Measurements from ENCODE around the gene TMCO2.
"Not testable (repeated sequence)": the region's sequence is repeated elsewhere in the genome, so short reads cannot be mapped to it uniquely, and the experiment has no call there.

Gene TMCO2

GRCh38 chr1:40247655-40248054, at the start of gene TMCO2:
Gene TMCO2 (plus strand): TSS chr1:40247937. CDS start chr1:40247994, 57 bp downstream.
- DNase-seq, result no peak

DNA sequence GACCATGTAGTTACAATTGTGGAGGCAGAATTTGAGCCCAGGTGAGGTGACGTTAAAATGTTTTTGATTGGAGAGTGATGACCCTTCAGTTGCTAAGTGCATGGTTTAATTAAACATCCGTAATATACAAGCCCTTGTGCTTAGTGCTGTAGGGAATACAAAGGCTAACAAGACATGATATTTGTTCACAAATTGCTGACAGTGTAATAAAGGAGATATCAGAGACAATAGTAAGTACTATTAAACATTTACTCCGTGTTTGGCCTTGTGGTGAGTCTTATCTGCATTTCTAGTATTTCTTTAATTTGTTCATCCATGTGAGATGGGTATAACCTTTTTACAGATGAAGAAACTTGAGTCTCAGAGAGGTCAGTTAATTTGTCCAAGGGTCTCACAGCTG, 48.6 kb upstream of the TMCO2 start:
- DNase-seq, result peak in 1 of 2 experiments; percentile 20

DNA sequence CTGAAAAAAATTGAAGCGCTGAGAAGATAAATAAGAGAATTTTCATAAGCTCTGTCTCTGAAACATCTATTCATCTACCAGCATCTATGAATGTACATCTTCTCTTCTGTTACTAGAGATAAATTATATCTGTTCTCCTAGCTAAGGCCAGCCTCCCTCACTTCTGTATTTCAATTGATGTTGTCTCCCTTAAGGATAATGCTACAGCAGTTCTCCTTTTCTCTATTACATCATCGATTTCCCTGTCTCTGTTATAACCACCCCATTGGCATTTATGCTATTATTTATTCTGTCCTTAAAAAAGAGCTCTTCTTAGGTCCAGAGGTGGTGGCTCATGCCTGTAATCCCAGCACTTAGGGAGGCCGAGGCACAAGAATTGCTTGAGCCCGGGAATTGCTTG, 42.9 kb upstream of the TMCO2 start:
- DNase-seq, result no peak

DNA sequence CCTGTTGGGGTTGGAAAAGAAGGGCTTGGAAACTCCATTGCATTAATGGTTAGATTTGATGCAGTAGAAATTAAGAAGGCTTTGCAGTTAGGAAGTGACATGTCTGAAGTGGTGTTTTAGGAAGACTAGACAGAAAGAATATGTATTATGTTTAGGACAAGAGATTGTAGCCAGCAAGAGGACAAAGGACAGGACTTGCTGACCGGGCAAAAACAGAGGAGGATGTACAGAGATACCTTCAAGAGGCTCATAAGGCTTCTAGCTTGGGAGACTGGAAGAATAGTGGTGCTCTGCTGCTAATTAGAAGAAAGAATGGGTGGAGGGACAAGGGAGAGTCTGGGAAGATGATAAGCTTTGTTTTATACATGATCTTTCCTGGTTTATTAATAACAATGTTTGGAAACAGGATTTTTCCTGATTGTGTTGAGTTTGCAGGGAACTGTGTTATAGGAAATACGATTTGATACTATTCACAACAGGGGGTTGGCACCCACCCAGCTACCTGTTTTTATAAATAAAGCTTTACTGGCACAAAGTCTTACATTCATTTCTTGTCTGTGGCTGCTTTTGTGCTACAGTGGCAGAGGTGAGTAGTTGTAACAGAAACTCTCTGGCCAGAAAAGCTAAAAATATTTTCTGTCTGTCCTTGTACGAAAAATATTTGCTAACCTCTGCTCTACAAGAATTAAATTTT, 37.1 kb upstream of the TMCO2 start:
- no peak for DNase-seq

DNA sequence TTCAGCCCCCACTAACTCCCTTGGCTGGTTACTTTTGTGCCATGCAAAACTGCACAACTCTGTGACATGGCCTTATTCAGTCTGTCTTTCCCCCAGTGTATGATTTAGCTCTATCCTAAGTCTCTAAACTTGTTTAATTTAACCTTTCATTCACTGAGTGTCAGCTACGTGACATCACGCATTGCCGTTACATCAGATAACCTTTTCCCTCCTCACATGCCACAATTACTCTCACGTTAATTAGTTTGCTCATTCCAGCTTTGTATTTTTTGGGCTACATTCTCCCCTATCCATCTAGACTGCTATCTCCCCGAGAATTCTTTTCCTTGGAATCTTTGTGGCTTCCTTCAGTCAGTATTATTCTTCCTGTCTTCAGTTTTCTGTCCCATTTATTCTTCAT, 29.4 kb upstream of the TMCO2 start:
- DNase-seq, result no peak

DNA sequence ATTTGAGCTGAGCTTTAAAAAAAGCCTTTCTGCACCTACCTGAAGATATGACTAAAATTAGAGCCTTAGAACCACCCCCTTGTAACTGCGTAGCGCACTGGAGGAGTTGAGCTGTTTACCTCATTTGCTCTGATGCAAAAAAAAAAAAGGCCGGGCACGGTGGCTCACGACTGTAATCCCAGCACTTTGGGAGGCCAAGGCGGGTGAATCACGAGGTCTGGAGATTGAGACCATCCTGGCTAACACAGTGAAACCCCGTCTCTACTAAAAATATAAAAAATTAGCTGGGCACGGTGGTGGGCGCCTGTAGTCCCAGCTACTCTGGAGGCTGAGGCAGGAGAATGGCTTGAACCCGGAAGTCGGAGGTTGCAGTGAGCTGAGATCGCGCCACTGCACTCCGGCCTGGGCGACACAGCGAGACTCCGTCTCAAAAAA, 26.2 kb upstream of the TMCO2 start:
- not testable (repeated sequence) for DNase-seq

- no peak for DNase-seq
These were observed 25.6 kb upstream of the TMCO2 start for GRCh38 chr1:40221977-40222772.

- DNase-seq, result no peak
These were observed 23.7 kb upstream of the TMCO2 start for GRCh38 chr1:40224040-40224439.

DNA sequence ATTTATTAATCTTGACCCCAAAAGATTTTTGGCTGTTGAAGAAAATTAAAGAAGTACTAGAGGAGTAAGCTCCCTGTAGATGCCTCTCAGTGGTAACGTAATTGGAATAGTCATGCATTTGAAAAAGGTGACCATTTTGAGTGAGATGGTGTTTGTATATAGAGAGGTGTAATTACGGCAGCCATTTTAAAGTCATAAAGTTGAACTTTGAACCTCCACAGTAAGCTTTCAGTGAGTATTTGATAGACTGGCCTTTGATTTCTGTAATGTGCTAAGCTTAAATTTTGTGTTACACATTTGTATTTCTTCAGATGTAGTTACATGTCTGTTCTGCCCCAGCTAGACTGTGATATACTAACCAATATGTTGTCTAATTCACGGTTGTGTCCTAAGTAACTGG, 21.5 kb upstream of the TMCO2 start:
- no peak for DNase-seq

DNA sequence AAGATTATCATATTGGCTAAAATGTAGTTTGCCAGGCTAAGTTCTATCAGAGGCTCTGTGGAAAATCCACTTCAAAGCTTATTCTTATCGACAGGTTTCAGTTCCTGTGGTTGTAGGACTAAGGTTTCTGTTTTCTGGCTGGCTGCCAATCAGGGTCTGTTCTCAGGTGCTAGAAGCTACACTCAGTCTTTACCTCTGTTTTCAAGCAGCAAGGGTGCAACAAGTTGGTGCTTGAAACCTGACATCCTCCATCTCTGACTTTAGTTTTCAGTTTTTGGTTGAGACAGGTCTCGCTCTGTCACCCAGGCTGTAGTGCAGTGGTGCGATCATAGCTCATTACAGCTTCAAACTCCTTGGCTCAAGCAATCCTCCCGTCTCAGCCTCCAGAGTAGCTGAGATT, 15.3 kb upstream of the TMCO2 start:
- no peak for DNase-seq

- no peak for DNase-seq
These were observed 8.1 kb upstream of the TMCO2 start for GRCh38 chr1:40239626-40240025.

DNA sequence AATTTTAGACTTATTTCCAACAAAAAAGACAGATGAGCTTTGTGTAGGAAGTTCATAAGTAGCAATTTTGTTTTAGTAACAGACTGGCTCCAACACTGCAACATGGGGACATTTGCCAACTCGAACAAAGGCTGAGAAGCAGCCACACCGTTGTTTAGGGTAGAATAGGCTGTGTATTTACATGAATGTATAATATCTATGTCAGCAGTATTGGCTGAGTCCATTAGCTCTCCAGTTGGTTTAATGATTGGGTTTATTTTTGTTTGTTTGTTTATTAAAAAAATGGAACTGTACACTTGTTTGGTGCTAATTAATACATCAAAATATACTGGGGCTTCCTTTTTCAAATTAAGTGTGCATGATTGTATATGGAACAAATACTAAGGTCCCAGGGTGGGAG, 7.3 kb upstream of the TMCO2 start:
- DNase-seq, result no peak

GRCh38 chr1:40241362-40241761, 6.4 kb upstream of the TMCO2 start:
- no peak for DNase-seq

DNA sequence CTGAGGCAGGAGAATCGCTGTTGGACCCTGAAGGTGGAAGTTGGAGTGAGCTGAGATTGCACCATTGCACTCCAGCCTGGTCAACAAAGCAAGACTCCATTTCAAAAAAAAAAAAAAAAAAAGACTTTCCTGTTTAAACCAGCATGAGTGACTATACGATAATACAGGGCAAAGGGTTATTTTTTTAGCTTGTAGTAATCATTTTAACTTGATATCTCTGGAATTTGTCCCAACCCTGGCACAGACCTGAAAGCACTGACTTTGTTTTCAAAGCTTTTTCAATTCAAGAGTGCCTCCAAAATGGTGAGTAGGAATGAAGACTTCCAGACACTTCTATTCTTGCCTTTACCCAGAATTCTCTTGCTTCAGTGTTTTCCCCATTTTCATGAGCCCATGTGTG, 4.4 kb upstream of the TMCO2 start:
- DNase-seq, result no peak

DNA sequence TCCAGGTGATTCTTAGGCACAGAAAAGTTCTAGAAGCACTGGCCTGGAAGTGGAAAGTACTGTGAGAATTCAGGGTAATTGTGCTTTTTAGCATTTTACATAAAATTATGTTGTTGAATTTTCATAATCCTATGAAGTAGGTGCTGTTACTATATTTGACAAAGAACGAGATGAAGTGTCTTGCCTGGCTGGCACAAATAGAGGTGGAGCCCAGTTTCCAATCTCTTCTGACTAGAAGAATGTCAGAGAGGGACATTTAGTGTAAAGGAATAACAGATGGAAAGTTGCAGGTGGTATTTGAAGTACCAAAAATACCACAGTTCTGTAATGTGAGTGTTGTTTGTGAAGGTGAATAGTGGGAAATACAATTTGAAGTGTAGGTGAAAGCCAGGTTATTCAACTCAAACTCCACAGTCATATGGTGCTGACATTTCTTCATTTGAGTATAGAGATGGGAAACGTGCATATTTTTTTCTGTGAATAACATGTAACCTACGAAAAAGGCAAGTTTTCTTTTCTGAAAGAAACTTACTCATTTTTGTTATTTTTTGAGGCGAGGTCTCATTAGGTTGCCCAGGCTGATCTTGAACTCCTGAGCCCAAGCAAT, 3.5 kb upstream of the TMCO2 start:
- DNase-seq, result no peak

GRCh38 chr1:40245686-40246085, 2.1 kb upstream of the TMCO2 start:
- DNase-seq, result no peak

DNA sequence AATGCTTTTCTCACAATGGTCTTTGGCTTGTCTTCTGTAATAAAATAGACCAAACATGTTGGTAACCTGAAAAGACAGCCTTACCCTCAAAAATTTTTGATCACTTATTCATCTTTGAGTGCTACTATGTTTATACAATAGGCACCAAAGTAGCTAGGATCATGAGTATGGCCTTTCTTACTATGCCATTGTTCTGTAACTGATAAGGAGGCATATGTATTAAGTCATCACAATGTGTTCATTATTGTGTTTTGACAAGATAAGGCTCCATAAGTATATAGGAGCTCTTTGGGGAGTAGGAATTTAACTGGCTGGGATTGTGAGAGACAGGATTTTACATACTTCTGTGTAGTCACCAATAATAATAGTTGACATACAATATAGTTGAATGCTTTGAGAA, 675 bp downstream of the TMCO2 start:
- no peak for DNase-seq

DNA sequence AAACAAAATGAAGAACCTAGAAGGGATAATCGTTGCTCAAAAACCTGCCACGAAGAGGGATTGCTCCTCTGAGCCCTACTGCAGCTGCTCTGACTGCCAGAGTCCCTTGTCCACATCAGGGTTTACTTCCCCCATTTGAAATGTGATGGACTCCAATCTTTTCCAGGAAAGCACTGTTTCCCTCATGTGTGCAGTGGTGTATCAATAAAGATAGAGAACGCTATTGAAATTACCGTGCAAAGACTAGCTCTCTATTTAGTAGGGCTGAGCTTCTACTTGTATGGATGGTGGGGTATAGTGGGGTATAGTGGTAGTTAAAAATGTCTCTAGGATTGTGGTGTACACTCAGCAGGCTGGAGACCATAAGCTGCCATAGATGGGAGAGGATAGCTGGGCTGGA, 3.7 kb downstream of the TMCO2 start:
- no peak for DNase-seq

- no peak for DNase-seq
These were observed 4.9 kb downstream of the TMCO2 start for GRCh38 chr1:40252601-40253000.

DNA sequence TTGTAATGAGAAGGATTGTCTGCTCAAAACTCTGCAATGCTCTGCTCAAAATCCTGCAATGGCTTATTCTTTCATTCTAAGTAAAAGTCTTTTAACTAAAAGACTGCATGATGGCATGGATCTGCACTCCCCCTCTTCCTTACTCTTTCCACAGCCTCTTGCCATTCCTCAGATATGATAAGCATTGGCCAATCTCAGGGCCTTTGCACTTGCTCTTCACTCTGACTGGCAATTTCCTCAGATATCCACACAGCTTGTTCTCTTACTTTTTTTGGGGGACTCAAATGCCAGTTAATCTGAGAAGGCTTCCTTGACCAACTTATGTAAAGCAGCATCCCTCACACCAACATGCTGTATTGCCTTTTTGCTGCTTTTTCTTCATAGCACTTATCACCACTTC, 7.5 kb downstream of the TMCO2 start:
- no peak for DNase-seq

- no peak for DNase-seq
These were observed 8.8 kb downstream of the TMCO2 start for GRCh38 chr1:40256401-40257084.

DNA sequence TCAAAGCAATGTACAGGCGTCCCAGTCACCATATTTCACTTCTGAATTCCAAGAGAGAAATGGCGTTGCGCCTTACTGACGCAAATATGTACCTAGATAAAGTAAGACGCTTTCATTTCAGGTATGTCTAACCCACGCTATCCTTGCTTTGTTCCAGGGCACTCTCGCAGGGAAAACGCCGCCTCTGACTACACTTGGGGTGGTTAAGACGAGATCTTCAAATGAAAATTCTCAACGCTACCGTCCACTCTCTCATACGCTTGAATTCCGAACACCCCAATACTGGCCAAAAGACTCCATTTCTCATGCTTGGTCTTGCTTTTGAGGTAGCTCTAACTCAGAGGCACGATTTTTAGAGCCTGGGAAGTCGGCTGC, 9.6 kb downstream of the TMCO2 start:
- peak; percentile 7 to 75 for DNase-seq

DNA sequence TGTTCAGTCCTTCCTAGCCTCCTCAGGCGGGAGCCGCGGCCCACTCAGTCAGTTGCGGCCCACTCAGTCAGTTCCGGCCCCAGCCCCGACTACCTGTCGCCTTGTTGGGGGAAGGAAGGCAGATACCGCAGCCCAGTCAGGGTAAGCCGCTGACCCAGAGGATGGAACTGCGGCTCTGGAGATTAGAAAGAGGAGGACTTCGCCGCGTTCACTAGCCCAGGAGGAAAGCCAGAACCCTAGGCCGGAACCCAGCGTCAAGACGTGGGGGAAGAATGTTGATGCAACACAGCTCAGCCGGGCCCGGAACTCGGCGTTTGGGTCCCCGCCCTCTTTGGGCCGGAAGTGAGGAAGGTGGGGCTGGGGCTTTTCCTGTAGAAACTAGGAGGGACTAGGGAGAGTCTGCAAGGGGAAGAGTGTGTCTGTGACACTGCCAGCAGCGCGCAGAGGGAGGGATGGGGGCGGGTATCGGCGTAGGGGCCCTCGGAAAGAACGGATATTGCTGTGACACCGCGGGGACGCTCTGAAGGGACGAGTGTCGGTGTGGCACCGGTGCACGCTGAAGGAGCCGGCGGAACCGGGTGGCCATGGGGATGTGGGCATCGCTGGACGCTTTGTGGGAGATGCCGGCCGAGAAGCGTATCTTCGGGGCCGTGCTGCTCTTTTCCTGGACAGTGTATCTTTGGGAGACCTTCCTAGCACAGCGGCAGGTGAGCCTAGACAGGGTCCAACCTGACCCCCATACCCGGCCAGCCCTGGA, 10.1 kb downstream of the TMCO2 start, which contains the start of gene ZMPSTE24:
ZMPSTE24 (plus strand) TSS at position 549 of the 757 bp plus-strand sequence; CDS start at position 585, 36 bp downstream.
- peak; percentile 99 to 100 for DNase-seq
